Stimulated activated CD8-positive, alpha-beta memory T cell treated with anti-CD3 and anti-CD28 coated beads, Interleukin-7, amount 100 ng/mL, for 48 hours (primary cell): ENCODE measurements around the gene ZNF45.
A peak's percentile ranks its signal among the peaks of the same experiment; 100 is the strongest.
"Not testable (repeated sequence)": the region's sequence is repeated elsewhere in the genome, so short reads cannot be mapped to it uniquely, and the experiment has no call there.

Experiments used
- DNase-seq, 2 donors: peaks; one replicate each; pipeline ENCODE4 v3.0.0-alpha.2; 2020; ENCODE audit warnings: low read depth in 1 of 2; ENCODE audit errors: extremely low read depth in 1 of 2

The ZNF45 gene

GRCh38 chr19:43914051-43914450 is 21.0 kb downstream of the ZNF45 start:
- no peak for DNase-seq

- no peak for DNase-seq
Measured at GRCh38 chr19:43913383-43913782, 21.7 kb downstream of the ZNF45 start.

- no peak for DNase-seq
Measured at GRCh38 chr19:43910884-43911283, 24.2 kb downstream of the ZNF45 start.

- no peak for DNase-seq
Measured at GRCh38 chr19:43908659-43909058, 26.4 kb downstream of the ZNF45 start.

- DNase-seq = no peak
Measured at GRCh38 chr19:43906774-43907173, 28.3 kb downstream of the ZNF45 start.

GRCh38 chr19:43905897-43906296 is 29.2 kb downstream of the ZNF45 start:
- no peak for DNase-seq

GRCh38 chr19:43902399-43902798 is 32.7 kb downstream of the ZNF45 start:
- no peak for DNase-seq

GRCh38 chr19:43901395-43902390 is 33.4 kb downstream of the ZNF45 start:
- peak; percentile 26 to 63 for DNase-seq

- DNase-seq = no peak
Measured at GRCh38 chr19:43895727-43896308, 39.3 kb downstream of the ZNF45 start.

GRCh38 chr19:43883864-43884263 is 51.2 kb downstream of the ZNF45 start, which contains the start of gene ZNF404:
ZNF404 (minus strand) TSS chr19:43883964.
- DNase-seq = no peak

GRCh38 chr19:43880483-43880882 is 54.6 kb downstream of the ZNF45 start:
- DNase-seq = no peak

GRCh38 chr19:43872547-43873336 is 62.3 kb downstream of the ZNF45 start:
- no peak for DNase-seq

- DNase-seq = not testable (repeated sequence)
Measured at GRCh38 chr19:43866923-43867322, 68.2 kb downstream of the ZNF45 start.
